Activated naive CD4-positive, alpha-beta T cell treated with anti-CD3 and anti-CD28 coated beads, Interleukin-2, amount 10 ng/mL, durations not matched to agents 7 days and 5 days (primary cell): ENCODE measurements around the gene ASPA.
"Not testable (repeated sequence)": the region's sequence is repeated elsewhere in the genome, so short reads cannot be mapped to it uniquely, and the experiment has no call there.

Experiments used
- CTCF ChIA-PET: fragments of 350-600 bp; sonication (Branson Sonifier 250); formaldehyde crosslinking; loops from one replicate; lab custom pipeline; 2021; ENCODE audit warnings: antibody characterized with exemption; lab: Charles Lee
- DNase-seq: peaks from one replicate; pipeline ENCODE4 v3.0.0-alpha.2; 2020
- H3K27ac Mint-ChIP-seq: one replicate; pipeline ENCODE4 v1.8.0; 2021; ENCODE audit warnings: mild to moderate bottlenecking, moderate library complexity, mixed read lengths
- H3K27me3 Mint-ChIP-seq: one replicate; pipeline ENCODE4 v1.8.0; 2021; ENCODE audit warnings: mild to moderate bottlenecking, mixed read lengths
- H3K36me3 Mint-ChIP-seq: one replicate; pipeline ENCODE4 v1.8.0; 2021; ENCODE audit warnings: mixed read lengths
- H3K4me1 Mint-ChIP-seq: one replicate; pipeline ENCODE4 v1.8.0; 2021; ENCODE audit warnings: mixed read lengths
- H3K4me3 Mint-ChIP-seq: one replicate; pipeline ENCODE4 v1.8.0; 2021; ENCODE audit warnings: mild to moderate bottlenecking, moderate library complexity, mixed read lengths
- H3K9me3 Mint-ChIP-seq: one replicate; pipeline ENCODE4 v1.8.0; 2021; ENCODE audit warnings: mixed read lengths

Gene ASPA

DNA sequence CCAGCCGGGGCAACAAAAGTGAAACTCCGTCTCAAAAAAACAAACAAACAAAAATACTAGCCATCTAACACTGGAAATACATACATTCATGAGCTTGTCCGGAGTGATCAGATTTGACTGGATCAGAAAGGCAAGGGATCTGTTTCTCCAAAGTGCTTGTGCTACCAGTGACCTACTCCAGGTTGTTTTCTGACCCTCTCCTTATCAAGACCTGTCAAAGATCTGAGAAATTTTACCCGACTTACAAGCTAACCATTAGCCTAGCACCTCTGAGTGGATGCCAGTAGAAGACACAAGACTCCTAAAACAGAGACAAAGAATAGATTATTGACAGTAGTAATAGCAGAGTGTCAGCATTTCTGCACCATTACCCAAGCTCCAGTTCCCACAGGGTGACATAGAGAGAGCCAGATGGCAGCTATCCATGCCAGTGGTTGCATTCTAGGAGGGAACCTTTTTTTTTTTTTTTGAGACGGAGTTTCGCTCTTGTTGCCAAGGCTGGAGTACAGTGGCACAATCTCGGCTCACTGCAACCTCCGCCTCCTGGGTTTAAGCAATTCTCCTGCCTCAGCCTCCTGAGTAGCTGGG is 9.8 kb downstream of the ASPA start:
- no peak for DNase-seq
- Mint-ChIP-seq H3K4me3 (no peak overlapping the region), H3K27me3 (peaks cover 11% of the 10 kb centered on the region), H3K36me3 (no peaks in the 10 kb centered on the region), H3K9me3 (no peaks in the 10 kb centered on the region), H3K4me1 (no peaks in the 10 kb centered on the region), H3K27ac (no peak overlapping the region)
- CTCF ChIA-PET = no interaction called here

DNA sequence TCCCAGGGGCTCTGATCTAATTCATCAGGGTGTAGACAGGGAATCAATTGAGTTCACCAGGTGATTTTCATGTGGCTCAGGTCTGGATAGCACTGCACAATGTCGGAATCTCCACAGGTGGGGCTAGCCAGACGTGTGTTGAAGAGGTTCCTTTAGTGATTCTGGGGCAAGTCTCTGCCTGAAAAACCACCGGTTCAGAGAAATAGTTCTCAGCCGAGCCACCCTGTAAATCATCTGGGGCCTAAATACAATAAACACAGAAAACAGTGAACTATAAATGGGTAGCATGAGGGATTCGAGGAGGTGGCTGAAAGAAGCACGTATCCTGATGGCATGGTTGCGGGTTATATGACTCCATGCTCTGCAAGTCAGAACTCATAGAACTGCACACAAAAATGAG is 21.3 kb downstream of the ASPA start:
- Mint-ChIP-seq H3K27ac (no peak overlapping the region), H3K4me3 (no peak overlapping the region), H3K27me3 (peaks cover 3% of the 10 kb centered on the region), H3K9me3 (no peaks in the 10 kb centered on the region), H3K4me1 (no peaks in the 10 kb centered on the region), H3K36me3 (no peaks in the 10 kb centered on the region)
- no peak for DNase-seq
- CTCF ChIA-PET = no interaction called here

DNA sequence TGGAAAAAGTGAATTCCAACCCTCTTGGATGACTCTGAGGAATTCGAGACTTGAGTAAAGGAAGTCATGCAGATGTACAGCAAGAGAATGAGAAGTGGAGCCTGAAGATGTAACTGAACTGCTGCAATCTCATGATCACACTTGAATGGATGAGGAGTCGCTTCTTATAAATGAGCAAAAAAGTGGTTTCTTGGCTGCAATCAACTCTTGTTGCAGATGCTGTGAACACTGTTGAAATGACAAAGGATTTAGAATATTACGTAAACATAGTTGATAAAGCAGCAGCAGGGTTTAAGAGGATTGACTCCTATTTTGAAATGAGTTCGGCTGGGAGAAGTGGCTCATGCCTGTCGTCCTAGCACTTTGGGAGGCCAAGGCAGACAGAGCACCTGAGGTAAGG is 25.5 kb downstream of the ASPA start:
- Mint-ChIP-seq H3K27ac (no peak overlapping the region), H3K27me3 (peaks cover 2% of the 10 kb centered on the region), H3K4me1 (no peaks in the 10 kb centered on the region), H3K36me3 (no peaks in the 10 kb centered on the region), H3K9me3 (no peaks in the 10 kb centered on the region), H3K4me3 (no peak overlapping the region)
- CTCF ChIA-PET = no interaction called here
- DNase-seq = no peak

DNA sequence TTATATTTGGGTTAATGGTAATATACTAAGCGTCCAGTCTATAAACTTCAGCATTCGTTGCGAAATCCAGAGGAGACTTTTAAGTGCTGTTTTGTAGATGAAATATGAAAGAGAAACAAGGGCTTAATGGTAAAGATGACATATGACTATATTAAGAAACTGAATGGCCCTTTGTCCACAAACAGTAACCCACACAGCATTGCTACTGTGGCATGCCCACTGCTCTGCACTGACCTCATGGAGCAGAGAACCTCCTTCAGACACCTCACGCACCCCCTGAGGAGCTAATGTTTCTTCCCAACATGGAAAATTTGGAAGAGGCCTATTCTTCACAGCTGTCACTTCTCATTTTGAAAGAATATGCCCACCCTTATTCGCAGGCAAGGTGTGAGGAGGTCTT is 26.7 kb downstream of the ASPA start:
- no peaks in the 10 kb centered on the region for H3K27me3 Mint-ChIP-seq
- CTCF ChIA-PET = interaction anchor here (0.6 kb wide), 1 partner anchor 23 kb away, joined by 4 read pairs; no protein-coding TSS in a partner anchor
- no peaks in the 10 kb centered on the region for H3K4me1 Mint-ChIP-seq
- H3K36me3 Mint-ChIP-seq = no peaks in the 10 kb centered on the region
- no peaks in the 10 kb centered on the region for H3K9me3 Mint-ChIP-seq
- no peak for DNase-seq
- H3K4me3 Mint-ChIP-seq = no peak overlapping the region
- no peak overlapping the region for H3K27ac Mint-ChIP-seq

DNA sequence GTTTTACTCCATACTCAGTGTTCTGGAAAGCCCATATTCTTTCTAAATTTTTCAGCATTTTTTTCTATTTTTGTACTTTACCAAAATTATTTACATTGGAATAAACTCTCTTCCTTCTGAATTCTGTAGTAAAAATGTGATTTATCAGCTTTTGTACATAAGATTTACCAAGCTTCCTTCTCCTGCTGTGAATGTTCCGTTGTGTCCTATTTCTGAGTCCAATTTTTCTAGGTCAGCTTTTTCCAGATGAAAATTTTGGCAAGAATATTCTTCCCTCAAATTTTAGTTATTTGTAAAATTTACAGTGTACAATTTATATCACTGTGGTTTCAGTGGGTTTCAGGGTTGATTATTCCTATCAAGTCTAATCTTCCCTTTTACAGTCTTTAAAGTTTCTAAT is 27.5 kb downstream of the ASPA start:
- Mint-ChIP-seq H3K36me3 (no peaks in the 10 kb centered on the region), H3K4me1 (no peaks in the 10 kb centered on the region)

DNA sequence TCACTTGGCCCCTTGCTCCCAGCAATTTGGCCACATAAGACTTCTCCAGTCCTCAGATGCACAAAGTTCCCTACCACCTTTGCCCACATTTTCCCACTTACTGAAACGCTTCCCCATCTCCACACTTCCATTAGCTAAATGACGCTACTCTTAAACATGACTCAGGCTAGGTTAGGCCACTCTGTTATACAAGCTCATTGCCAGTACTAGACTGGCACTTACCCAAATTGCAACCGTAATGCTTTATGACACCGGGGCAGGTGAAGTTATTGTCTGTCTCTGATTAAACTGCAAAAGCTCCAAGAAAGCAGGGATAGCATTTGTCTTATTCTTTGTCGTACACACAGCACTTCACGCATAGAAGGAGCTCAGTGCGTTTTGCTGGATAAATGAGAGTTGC is 29.2 kb downstream of the ASPA start:
- H3K27me3 Mint-ChIP-seq = no peaks in the 10 kb centered on the region
- no peak overlapping the region for H3K27ac Mint-ChIP-seq
- CTCF ChIA-PET = no interaction called here
- H3K9me3 Mint-ChIP-seq = no peaks in the 10 kb centered on the region
- DNase-seq = no peak
- H3K36me3 Mint-ChIP-seq = no peaks in the 10 kb centered on the region
- H3K4me3 Mint-ChIP-seq = no peak overlapping the region
- no peaks in the 10 kb centered on the region for H3K4me1 Mint-ChIP-seq

More for the DNA sequence above, 27.5 kb downstream of the ASPA start:
- H3K27me3 Mint-ChIP-seq = no peaks in the 10 kb centered on the region
- H3K4me3 Mint-ChIP-seq = no peak overlapping the region
- DNase-seq = no peak
- CTCF ChIA-PET = no interaction called here
- no peak overlapping the region for H3K27ac Mint-ChIP-seq
- H3K9me3 Mint-ChIP-seq = no peaks in the 10 kb centered on the region

DNA sequence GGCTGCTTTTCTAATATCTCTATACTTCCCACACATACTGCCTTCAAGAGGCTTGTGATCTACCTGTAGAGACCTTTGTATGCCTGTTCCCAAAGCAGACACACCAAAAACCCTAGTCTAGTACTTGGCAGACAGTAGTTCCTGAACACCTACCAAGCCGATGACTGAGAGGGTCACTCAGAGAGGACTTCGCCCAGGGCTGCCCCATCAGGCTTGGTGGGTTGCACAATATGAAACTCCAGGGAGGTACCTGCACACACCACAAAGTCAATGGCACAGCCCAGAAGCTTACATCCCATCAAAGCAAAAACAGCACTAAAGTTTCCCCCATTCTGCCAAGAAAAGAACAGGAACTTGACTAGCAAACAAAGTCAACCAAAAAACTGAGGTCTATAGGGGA is 30.3 kb downstream of the ASPA start:
- H3K27ac Mint-ChIP-seq = no peak overlapping the region
- no peaks in the 10 kb centered on the region for H3K36me3 Mint-ChIP-seq
- H3K4me1 Mint-ChIP-seq = no peaks in the 10 kb centered on the region
- H3K9me3 Mint-ChIP-seq = no peaks in the 10 kb centered on the region
- no peak for DNase-seq
- no peaks in the 10 kb centered on the region for H3K27me3 Mint-ChIP-seq
- H3K4me3 Mint-ChIP-seq = no peak overlapping the region
- CTCF ChIA-PET = no interaction called here

DNA sequence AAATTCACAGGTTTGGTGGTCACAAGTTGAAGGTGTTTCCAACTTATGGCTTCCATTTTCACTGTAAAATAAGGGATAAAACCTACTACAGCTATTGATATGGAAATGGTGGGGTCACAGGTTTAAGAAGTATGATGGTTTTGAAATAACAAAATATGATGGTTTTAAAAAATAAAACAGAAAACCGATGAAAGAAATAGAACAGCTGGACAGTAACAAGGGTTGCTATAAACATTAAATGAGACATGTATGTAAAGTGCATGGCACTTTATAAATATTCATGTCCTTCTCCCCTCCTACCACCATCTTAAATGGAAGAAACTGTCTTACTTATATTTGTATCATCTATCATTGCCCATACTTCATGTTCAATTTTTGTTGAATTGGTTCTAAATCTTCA is 31.3 kb downstream of the ASPA start:
- Mint-ChIP-seq H3K36me3 (no peaks in the 10 kb centered on the region), H3K27ac (no peak overlapping the region), H3K4me3 (no peak overlapping the region), H3K27me3 (no peaks in the 10 kb centered on the region), H3K9me3 (no peaks in the 10 kb centered on the region), H3K4me1 (no peaks in the 10 kb centered on the region)
- CTCF ChIA-PET = no interaction called here
- DNase-seq = no peak

DNA sequence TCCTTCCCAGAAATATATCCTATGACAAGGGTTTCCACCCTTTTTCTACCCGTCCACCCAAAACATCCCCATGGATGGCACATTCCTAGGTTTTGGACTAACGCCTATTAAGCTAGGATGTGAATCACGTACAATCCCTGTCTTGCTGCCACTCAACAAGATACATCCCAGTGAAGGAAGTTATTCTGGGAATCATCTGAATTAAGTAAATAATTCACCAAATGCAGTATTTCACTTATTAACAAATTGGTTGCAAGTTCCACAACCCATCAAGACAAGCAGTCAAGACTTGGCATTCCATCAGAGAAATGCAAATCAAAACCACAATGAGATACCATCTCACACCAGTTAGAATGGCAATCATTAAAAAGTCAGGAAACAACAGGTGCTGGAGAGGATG is 32.1 kb downstream of the ASPA start:
- Mint-ChIP-seq H3K9me3 (no peaks in the 10 kb centered on the region), H3K4me3 (no peak overlapping the region), H3K27me3 (no peaks in the 10 kb centered on the region), H3K4me1 (no peaks in the 10 kb centered on the region), H3K36me3 (no peaks in the 10 kb centered on the region), H3K27ac (no peak overlapping the region)
- DNase-seq = no peak
- CTCF ChIA-PET = no interaction called here

DNA sequence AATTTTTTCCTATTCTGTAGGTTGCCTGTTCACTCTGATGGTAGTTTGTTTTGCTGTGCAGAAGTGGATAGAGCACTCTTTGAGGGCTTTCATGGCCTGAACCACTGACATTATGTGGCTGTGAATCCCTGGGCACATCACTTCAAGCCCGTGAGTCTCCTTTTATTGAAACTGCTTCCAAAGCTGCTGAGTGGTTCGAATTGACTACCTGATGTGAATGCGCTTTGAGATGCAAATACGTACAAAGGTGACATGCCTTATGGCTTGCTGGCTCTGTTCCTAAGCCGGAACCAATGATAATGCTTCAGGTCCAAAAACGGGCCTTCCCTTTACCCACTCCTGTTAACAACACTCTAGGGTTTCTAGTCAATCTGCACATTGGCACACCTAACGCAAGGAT is 34.3 kb downstream of the ASPA start:
- no peaks in the 10 kb centered on the region for H3K27me3 Mint-ChIP-seq
- no peaks in the 10 kb centered on the region for H3K36me3 Mint-ChIP-seq
- H3K4me1 Mint-ChIP-seq = no peaks in the 10 kb centered on the region
- no peak for DNase-seq
- no peak overlapping the region for H3K27ac Mint-ChIP-seq
- no peaks in the 10 kb centered on the region for H3K9me3 Mint-ChIP-seq
- CTCF ChIA-PET = no interaction called here
- no peak overlapping the region for H3K4me3 Mint-ChIP-seq

DNA sequence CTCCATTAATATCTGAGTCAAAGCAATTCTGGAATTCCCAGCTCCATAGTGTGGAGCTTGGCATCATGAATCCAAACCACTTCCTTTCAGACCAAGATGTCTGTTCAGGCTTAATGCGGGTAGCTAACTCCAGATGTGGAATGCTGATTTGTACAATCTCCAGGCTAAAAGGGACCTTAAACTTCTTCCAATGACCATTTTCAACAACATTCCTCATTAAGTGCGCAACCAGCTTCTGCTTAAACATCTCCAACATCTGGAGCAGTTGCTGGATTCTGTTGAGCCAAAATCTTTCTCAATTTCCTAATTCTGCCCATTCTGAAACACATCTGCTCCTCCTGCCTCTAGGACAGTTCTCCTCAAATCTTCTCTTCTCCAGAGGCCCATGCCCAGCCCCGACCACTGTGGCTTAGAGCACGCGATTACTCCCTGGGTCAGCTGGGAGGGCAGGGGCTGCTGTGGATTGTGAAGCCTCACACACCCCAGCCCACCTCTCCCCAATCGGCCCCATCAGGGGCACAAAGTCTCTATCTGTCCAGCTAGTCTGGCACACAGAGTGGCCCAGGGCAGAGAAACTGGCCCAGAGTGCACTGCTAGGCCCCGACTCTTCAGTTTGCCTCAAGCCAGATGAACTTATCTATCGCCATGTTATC is 36.2 kb downstream of the ASPA start:
- CTCF ChIA-PET = no interaction called here
- H3K4me3 Mint-ChIP-seq = no peak overlapping the region
- H3K27me3 Mint-ChIP-seq = no peaks in the 10 kb centered on the region
- no peaks in the 10 kb centered on the region for H3K36me3 Mint-ChIP-seq
- H3K27ac Mint-ChIP-seq = no peak overlapping the region
- H3K4me1 Mint-ChIP-seq = no peaks in the 10 kb centered on the region
- no peaks in the 10 kb centered on the region for H3K9me3 Mint-ChIP-seq
- DNase-seq = no peak

DNA sequence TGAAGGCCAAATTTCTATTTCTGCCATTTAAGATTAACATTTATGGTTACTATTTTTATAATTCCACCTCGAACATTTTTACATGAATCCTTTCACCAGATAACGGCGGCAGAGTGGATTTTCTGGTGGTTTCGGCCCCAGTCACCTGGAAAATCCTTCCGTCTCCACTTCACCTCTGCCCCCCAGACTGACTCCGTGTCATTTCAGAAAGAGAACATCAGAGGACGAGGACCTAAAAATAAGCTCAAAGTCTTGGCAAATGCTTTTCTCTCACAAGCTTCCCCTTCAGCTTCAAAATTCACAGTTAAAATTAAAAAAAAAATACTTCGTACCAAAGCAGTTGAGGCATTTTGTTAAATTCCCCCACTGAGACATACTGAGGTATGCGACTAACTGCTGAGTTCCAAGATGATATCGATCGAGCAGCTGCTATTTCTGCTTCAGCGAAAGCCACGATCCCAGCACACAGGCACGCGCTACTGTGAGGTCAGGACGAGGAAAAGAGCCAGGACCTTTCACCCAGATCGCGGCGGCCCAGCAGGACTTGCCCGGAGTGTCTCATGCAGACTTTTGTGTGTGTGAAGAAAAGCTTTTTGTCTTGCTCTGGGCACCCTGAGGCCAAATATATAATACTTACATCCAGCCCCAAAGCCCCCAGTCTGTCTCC is 36.8 kb downstream of the ASPA start:
- no peak overlapping the region for H3K27ac Mint-ChIP-seq
- H3K4me3 Mint-ChIP-seq = no peak overlapping the region
- no peaks in the 10 kb centered on the region for H3K9me3 Mint-ChIP-seq
- H3K27me3 Mint-ChIP-seq = no peaks in the 10 kb centered on the region
- CTCF ChIA-PET = no interaction called here
- no peak for DNase-seq
- no peaks in the 10 kb centered on the region for H3K4me1 Mint-ChIP-seq
- no peaks in the 10 kb centered on the region for H3K36me3 Mint-ChIP-seq

DNA sequence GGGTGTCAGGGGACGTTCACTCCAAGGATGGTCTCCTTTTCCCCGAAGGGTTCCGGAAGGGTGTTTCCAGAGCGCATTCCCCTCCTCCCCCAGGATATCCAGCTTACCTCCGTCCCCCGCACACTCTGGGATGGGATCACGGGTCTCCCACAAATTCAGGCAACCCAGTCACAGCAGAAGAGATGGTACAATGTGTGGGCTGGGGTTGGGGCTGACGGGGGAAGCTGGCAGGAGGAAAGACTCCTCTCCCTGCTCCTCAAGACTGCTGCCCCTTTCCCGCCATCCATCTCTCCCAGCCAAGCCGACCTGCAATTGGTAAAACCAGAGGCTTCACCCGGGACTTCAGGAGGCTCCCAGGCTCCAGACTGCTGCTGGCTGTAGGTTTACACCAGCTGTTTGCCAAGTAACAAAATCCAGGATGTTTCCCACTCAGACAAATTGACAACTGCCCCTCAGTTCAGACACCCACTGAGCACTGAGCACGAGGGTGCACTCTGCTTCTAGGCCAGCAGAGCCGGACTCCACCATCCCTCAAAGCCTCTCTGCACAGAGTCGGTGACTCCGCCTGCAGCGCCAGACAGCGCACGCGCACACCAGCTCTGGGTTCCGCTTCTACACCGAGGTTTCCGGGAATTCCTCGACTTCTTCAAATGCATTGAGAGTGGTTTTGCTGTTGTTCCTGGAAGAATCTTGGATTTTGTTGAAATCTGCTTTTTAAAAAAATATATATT is 37.7 kb downstream of the ASPA start:
- CTCF ChIA-PET = no interaction called here
- DNase-seq = no peak
- H3K27me3 Mint-ChIP-seq = no peaks in the 10 kb centered on the region
- H3K27ac Mint-ChIP-seq = no peak overlapping the region
- no peak overlapping the region for H3K4me3 Mint-ChIP-seq
- no peaks in the 10 kb centered on the region for H3K36me3 Mint-ChIP-seq
- no peaks in the 10 kb centered on the region for H3K9me3 Mint-ChIP-seq
- no peaks in the 10 kb centered on the region for H3K4me1 Mint-ChIP-seq

DNA sequence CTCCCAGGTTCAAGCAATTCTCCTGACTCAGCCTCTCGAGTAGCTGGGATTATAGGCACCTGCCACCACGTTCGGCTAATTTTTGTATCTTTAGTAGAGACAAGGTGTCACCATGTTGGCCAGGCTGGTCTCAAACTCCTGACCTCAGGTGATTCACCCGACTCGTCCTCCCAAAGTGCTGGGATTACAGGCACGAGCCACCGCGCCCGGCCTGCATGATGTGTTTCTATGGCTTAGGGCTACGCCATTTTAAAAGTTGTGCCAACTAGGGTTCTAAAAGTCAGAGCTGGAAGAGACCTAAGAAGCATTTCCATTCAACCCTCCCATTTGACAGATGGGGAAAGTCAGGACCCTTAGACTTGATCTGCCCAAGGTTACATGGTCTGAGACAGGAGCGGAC is 38.4 kb downstream of the ASPA start:
- H3K4me3 Mint-ChIP-seq, H3K9me3 Mint-ChIP-seq, H3K36me3 Mint-ChIP-seq, H3K27ac Mint-ChIP-seq, DNase-seq, H3K27me3 Mint-ChIP-seq, CTCF ChIA-PET, H3K4me1 Mint-ChIP-seq: not testable (repeated sequence)

DNA sequence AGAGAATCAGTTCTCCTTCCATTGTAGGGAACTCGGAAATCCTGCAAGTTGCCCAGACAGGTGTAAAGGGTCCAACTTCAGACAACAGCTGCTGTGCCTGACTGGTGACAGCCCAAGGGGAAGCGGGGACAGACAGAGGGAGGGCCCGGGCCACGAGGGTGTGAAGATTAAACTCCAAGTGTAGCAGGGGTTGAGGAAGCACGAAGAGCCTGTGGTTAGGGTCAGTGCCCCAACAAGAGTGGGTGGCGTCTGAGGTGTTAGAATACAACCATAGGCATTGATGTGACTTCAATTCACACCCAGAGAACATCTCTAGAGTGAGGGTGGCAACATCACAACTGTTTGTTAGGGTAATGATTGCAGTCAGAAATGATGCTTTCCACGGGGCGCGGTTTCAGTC is 39.1 kb downstream of the ASPA start:
- Mint-ChIP-seq H3K4me1 (no peaks in the 10 kb centered on the region), H3K36me3 (no peaks in the 10 kb centered on the region), H3K27ac (no peak overlapping the region), H3K27me3 (no peaks in the 10 kb centered on the region), H3K9me3 (no peaks in the 10 kb centered on the region), H3K4me3 (no peak overlapping the region)
- DNase-seq = no peak
- CTCF ChIA-PET = no interaction called here
